Measurements from ENCODE around the gene TRERF1. TPM values are rescaled to one million over a fixed set of nuclear protein-coding genes. Genes with fewer than 3 reads are reported as not detected.

Gene TRERF1, protein sequence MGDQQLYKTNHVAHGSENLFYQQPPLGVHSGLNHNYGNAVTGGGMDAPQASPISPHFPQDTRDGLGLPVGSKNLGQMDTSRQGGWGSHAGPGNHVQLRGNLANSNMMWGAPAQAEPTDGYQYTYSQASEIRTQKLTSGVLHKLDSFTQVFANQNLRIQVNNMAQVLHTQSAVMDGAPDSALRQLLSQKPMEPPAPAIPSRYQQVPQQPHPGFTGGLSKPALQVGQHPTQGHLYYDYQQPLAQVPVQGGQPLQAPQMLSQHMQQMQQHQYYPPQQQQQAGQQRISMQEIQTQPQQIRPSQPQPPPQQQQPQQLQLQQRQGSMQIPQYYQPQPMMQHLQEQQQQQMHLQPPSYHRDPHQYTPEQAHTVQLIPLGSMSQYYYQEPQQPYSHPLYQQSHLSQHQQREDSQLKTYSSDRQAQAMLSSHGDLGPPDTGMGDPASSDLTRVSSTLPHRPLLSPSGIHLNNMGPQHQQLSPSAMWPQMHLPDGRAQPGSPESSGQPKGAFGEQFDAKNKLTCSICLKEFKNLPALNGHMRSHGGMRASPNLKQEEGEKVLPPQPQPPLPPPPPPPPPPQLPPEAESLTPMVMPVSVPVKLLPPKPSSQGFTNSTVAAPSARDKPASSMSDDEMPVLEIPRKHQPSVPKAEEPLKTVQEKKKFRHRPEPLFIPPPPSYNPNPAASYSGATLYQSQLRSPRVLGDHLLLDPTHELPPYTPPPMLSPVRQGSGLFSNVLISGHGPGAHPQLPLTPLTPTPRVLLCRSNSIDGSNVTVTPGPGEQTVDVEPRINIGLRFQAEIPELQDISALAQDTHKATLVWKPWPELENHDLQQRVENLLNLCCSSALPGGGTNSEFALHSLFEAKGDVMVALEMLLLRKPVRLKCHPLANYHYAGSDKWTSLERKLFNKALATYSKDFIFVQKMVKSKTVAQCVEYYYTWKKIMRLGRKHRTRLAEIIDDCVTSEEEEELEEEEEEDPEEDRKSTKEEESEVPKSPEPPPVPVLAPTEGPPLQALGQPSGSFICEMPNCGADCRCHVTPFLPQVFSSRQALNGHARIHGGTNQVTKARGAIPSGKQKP (N-terminal part only)
- total RNA-seq = 3.2 and 4.2 TPM in 2 replicates

DNA sequence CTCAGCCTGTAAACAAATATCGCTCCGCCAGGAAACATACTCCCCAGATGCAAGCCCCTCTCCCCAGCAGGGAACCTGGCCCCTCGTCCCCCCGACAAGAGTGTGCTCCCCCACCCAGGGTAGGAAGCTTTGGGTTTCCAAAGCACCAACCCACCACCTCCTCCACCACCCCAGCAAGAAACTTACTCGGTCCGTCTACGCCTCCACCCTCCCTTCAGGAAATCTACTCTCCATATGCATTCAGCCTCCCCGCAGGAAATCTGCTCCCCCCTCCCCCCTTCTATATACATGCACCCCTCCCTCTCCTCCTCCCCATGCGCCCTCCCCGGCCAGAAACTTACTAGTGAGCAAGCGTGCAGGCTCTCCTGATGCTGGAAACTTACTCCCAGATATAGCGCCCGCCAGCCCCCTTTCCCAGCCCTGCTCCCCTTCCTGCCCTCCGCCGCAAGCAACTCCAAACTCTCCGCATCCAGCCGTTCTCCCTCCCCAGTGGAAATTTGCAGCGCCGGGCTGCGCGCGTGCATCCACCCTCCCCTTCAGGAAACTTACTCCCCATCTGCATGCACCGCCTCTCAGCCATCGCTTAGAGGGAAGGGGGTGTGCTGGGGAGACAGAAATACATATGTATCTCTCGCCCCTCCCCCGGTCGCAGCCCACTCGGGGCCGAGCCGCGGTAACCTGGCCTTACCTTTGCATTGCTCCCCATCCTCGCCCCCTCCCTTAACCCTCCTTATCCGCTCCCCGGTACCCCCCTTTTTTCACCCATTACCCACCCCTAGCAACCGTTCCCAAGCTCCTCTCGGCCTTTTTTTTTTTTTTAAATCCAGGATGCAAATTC is at the start of gene TRERF1:
TRERF1 (minus strand) TSS at position 594 of the 838 bp plus-strand sequence. CDS start 182,336 bp downstream, outside the sequence.

DNA sequence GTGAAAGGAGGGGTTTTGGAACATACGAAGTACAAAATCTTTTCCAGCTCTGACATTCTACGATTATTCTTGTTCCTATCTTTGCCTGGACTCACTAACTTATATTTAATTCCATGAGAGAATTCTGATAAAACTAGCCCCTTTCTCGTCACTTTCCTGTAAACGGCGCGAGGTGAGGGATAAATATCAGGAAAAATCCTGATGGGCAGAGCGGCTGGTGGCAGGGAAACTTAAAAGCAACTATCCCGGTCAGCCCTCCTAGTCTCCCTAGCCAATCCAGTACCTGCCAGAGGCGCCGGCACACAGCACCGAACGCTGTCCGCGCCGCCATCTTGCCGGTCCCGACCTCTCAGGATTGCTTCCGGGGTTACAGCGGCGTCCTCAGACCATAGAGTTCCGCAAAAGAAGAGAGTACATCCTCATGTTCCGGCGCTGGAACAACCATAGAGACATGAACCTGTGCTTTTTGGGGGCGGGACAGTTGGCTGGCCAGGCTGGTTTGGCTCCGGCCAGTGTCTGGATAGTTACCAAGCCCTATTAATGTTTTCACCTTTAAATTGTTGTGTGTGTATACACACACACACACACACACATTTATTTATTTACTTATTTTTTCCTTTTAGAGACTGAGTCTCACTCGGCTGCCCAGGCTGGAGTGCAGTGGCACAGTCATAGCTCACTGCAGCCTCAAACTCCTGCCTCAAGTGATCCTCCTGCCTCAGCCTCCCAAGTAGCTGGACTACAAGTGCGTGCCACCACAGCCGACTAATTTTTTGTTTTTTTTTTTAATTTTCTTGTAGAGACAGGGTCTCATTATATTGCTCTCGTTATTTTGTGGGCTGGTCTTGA is 234.0 kb downstream of the TRERF1 start, which contains the start of gene MRPS10:
MRPS10 (minus strand) TSS at position 343 of the 849 bp plus-strand sequence; CDS start at position 331, 12 bp downstream.

Other genes starting within 250 kb of the TRERF1 start
- 42.2 and 46.9 TPM in 2 replicates for gene MRPS10, start 234.1 kb downstream of the TRERF1 start, total RNA-seq
- 27.6 and 33.4 TPM in 2 replicates for gene UBR2, start 112.1 kb upstream of the TRERF1 start, total RNA-seq